OCI-LY7 (cell line): ENCODE results near the gene SOBP.

Source experiments
- EZH2phosphoT487 ChIP-seq: fragments of 200-600 bp; sonication (generic); IDR thresholded peaks from 2 replicates; pipeline ENCODE4 v1.6.1; 2018; ENCODE audit warnings: low read depth, borderline replicate concordance, mild to moderate bottlenecking, mixed run types, antibody characterized with exemption, low read length, moderate library complexity, mixed read lengths
- TF ChIP-seq, protein P1 (sequence below): fragments of 200-600 bp; sonication (generic); conservative IDR thresholded peaks from 2 replicates; pipeline ENCODE4 v1.5.1; 2014; ENCODE audit warnings: mild to moderate bottlenecking, antibody characterized with exemption, low read length, moderate library complexity, mixed read lengths

DNA sequence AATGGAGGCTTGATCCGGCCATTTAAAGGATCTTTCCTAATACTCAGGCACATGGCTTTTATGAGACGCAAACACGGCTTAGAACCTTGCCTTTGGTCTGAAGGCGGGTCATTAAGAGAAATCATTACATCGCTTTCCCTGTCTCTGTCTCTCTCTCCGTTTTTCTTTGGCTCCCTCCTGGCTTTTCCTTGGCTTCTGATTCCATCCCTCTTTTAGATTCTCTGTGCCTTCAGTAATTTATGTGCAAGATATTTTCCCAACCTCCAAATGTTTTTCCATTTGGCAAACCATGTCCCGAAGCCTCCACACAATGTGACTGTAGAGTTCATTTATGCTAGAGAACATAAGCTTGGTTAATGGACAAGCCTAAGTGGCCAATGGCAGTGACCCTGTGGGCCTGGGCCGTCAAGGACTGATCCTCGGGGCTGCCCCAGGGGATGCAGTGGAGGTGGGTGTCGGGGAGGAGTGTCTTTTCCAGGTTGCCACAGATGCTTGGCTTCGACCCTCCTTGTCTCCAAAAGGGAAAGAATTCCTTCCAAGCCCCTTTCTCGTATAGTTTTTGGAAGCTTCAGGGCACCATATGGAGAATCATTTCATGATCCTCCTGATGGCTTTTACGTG lies 177.2 kb downstream of the SOBP start:
- TF ChIP-seq EZH2phosphoT487 = no peak
- TF ChIP-seq, protein P1, sequence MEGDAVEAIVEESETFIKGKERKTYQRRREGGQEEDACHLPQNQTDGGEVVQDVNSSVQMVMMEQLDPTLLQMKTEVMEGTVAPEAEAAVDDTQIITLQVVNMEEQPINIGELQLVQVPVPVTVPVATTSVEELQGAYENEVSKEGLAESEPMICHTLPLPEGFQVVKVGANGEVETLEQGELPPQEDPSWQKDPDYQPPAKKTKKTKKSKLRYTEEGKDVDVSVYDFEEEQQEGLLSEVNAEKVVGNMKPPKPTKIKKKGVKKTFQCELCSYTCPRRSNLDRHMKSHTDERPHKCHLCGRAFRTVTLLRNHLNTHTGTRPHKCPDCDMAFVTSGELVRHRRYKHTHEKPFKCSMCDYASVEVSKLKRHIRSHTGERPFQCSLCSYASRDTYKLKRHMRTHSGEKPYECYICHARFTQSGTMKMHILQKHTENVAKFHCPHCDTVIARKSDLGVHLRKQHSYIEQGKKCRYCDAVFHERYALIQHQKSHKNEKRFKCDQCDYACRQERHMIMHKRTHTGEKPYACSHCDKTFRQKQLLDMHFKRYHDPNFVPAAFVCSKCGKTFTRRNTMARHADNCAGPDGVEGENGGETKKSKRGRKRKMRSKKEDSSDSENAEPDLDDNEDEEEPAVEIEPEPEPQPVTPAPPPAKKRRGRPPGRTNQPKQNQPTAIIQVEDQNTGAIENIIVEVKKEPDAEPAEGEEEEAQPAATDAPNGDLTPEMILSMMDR = no peak
